IMR-90 (cell line): ENCODE measurements around the gene ASMTL. TPM values are rescaled to one million over a fixed set of nuclear protein-coding genes. Genes with fewer than 3 reads are reported as not detected.

Experiments used
- ATAC-seq: fragments of 200-7000 bp; cut with Tn5 transposase; 2 replicates; pipeline ENCODE4 v1.9.1; 2020; ENCODE audit warnings: low read depth, mild to moderate bottlenecking, moderate library complexity
- BruUV-seq: library from RNA; stranded (reverse); fragments of 400-500 nt; replicated peaks from 2 replicates; lab custom pipeline; 2021; lab: Mats Ljungman, UMichigan
- CTCF ChIA-PET: fragments of 300-600 bp; formaldehyde crosslinking; extraction: SDS; loops from one replicate; lab custom pipeline; 2021; ENCODE audit warnings: antibody characterized with exemption; lab: Yijun Ruan, JAX
- POLR2A ChIA-PET: fragments of 300-600 bp; sonication (Branson Sonifier 250); formaldehyde crosslinking; loops from one replicate; lab custom pipeline; 2022; ENCODE audit warnings: antibody characterized with exemption; ENCODE audit not compliant: unreplicated experiment; lab: Charles Lee
- DNase-seq: peaks from one replicate; pipeline ENCODE4 v3.0.0; 2013
- H2AFZ ChIP-seq: replicated peaks from 2 replicates; pipeline ENCODE3; 2013; ENCODE audit warnings: low read length, mild to moderate bottlenecking; ENCODE audit not compliant: poor library complexity
- H2AK5ac ChIP-seq: 2 replicates; pipeline ENCODE4 v1.6.1; 2013; ENCODE audit warnings: low read depth, low read length, inconsistent platforms
- H2AK9ac ChIP-seq: replicated peaks from 2 replicates; pipeline ENCODE3; 2013; ENCODE audit warnings: mild to moderate bottlenecking, low read depth, low read length, moderate library complexity; ENCODE audit not compliant: poor library complexity
- H2BK120ac ChIP-seq: 2 replicates; pipeline ENCODE4 v1.6.1; 2013; ENCODE audit warnings: low read depth, low read length, inconsistent platforms
- H2BK15ac ChIP-seq: 3 replicates; pipeline ENCODE4 v1.6.1; 2013; ENCODE audit warnings: low read depth, low read length, inconsistent platforms
- H2BK20ac ChIP-seq: 2 replicates; pipeline ENCODE4 v1.6.1; 2013; ENCODE audit warnings: low read depth, mild to moderate bottlenecking, inconsistent platforms, low read length, moderate library complexity
- H2BK5ac ChIP-seq: 2 replicates; pipeline ENCODE4 v1.6.1; 2013; ENCODE audit warnings: mild to moderate bottlenecking, low read depth, low read length, inconsistent platforms; ENCODE audit not compliant: poor library complexity, severe bottlenecking
- H3K14ac ChIP-seq: replicated peaks from 2 replicates; pipeline ENCODE4 v1.6.1; 2013; ENCODE audit warnings: low read depth, low read length, inconsistent platforms
- H3K18ac ChIP-seq: 2 replicates; pipeline ENCODE4 v1.6.1; 2013; ENCODE audit warnings: low read depth, low read length, control low read depth
- H3K23ac ChIP-seq: 2 replicates; pipeline ENCODE4 v1.6.1; 2013; ENCODE audit warnings: low read depth, low read length, inconsistent platforms
- H3K27ac ChIP-seq: 2 replicates; pipeline ENCODE4 v1.5.1; 2013; ENCODE audit warnings: mild to moderate bottlenecking, control low read depth, low read length; ENCODE audit not compliant: insufficient read depth
- H3K27me3 ChIP-seq: 2 replicates; pipeline ENCODE4 v1.6.1; 2013; ENCODE audit warnings: low read length; ENCODE audit not compliant: control insufficient read depth, insufficient read depth
- H3K36me3 ChIP-seq: 2 replicates; pipeline ENCODE4 v1.6.1; 2013; ENCODE audit warnings: low read length, mixed read lengths; ENCODE audit not compliant: control insufficient read depth, insufficient read depth
- H3K4ac ChIP-seq: 2 replicates; pipeline ENCODE4 v1.6.1; 2013; ENCODE audit warnings: low read depth, low read length, inconsistent platforms
- H3K4me1 ChIP-seq: 2 replicates; pipeline ENCODE4 v1.6.1; 2013; ENCODE audit warnings: low read length, mixed read lengths; ENCODE audit not compliant: control insufficient read depth, insufficient read depth
- H3K4me2 ChIP-seq: 2 replicates; pipeline ENCODE4 v1.6.1; 2013; ENCODE audit warnings: low read depth, mild to moderate bottlenecking, control low read depth, low read length, moderate library complexity
- H3K4me3 ChIP-seq: 2 replicates; pipeline ENCODE4 v1.5.1; 2013; ENCODE audit warnings: low read depth, mild to moderate bottlenecking, control low read depth, low read length, moderate library complexity; ENCODE audit not compliant: insufficient read depth
- H3K56ac ChIP-seq: 2 replicates; pipeline ENCODE4 v1.6.1; 2013; ENCODE audit warnings: low read length, inconsistent platforms; ENCODE audit not compliant: insufficient read depth; ENCODE audit errors: extremely low read depth
- H3K79me1 ChIP-seq, 2 experiments: 2 replicates each; pipeline ENCODE4 v1.6.1; 2013; ENCODE audit warnings: low read length in 2 of 2, inconsistent platforms in 1 of 2, low read depth in 1 of 2
- H3K9ac ChIP-seq: 2 replicates; pipeline ENCODE4 v1.6.1; 2013; ENCODE audit warnings: low read depth, low read length, control low read depth
- H3K9me1 ChIP-seq: 2 replicates; pipeline ENCODE4 v1.6.1; 2013; ENCODE audit warnings: low read length, inconsistent platforms; ENCODE audit not compliant: insufficient read depth
- H3K9me3 ChIP-seq: 2 replicates; pipeline ENCODE4 v1.6.1; 2013; ENCODE audit warnings: low read length; ENCODE audit not compliant: control insufficient read depth, insufficient read depth
- H4K20me1 ChIP-seq: 2 replicates; pipeline ENCODE4 v1.6.1; 2013; ENCODE audit warnings: low read length, inconsistent platforms; ENCODE audit not compliant: insufficient read depth
- H4K5ac ChIP-seq: 2 replicates; pipeline ENCODE4 v1.6.1; 2013; ENCODE audit warnings: mild to moderate bottlenecking, low read depth, low read length, control low read depth
- H4K8ac ChIP-seq, 2 experiments: 2 replicates each; pipeline ENCODE4 v1.6.1; 2013; ENCODE audit warnings: low read depth in 2 of 2, low read length in 2 of 2, control low read depth in 1 of 2, inconsistent platforms in 1 of 2
- H4K91ac ChIP-seq: 2 replicates; pipeline ENCODE4 v1.6.1; 2013; ENCODE audit warnings: low read depth, low read length, inconsistent platforms; ENCODE audit not compliant: insufficient read depth
- BHLHE40 ChIP-seq: fragments of 150-350 bp; IDR thresholded peaks from 2 replicates; pipeline ENCODE4 v1.6.1; 2016; ENCODE audit warnings: mild to moderate bottlenecking, low read depth, low read length
- CEBPB ChIP-seq: IDR thresholded peaks from 2 replicates; pipeline ENCODE4 v1.6.1; 2012; ENCODE audit warnings: low read depth, low read length, improper control_type of control experiment
- CHD1 ChIP-seq: IDR thresholded peaks from 2 replicates; pipeline ENCODE4 v1.6.1; 2012; ENCODE audit warnings: low read depth, low read length, improper control_type of control experiment
- CTCF ChIP-seq: conservative IDR thresholded peaks from 2 replicates; pipeline ENCODE4 v1.5.1; 2012; ENCODE audit warnings: mild to moderate bottlenecking, low read depth, low read length, improper control_type of control experiment
- ELK1 ChIP-seq: fragments of 150-350 bp; IDR thresholded peaks from 2 replicates; pipeline ENCODE4 v1.6.1; 2016; ENCODE audit warnings: low read depth, mild to moderate bottlenecking, low read length, moderate library complexity, borderline replicate concordance
- FOS ChIP-seq: fragments of 150-350 bp; IDR thresholded peaks from 2 replicates; pipeline ENCODE4 v1.6.1; 2016; ENCODE audit warnings: low read depth, low read length
- MAFK ChIP-seq: IDR thresholded peaks from 2 replicates; pipeline ENCODE4 v1.6.1; 2012; ENCODE audit warnings: low read depth, low read length, improper control_type of control experiment
- MAZ ChIP-seq: IDR thresholded peaks from 2 replicates; pipeline ENCODE4 v1.6.1; 2012; ENCODE audit warnings: low read depth, mild to moderate bottlenecking, low read length, improper control_type of control experiment, moderate library complexity, borderline replicate concordance
- MXI1 ChIP-seq: IDR thresholded peaks from 2 replicates; pipeline ENCODE4 v1.6.1; 2012; ENCODE audit warnings: low read depth, mild to moderate bottlenecking, low read length, moderate library complexity, borderline replicate concordance
- NFE2L2 ChIP-seq: fragments of 150-350 bp; IDR thresholded peaks from 2 replicates; pipeline ENCODE4 v1.6.1; 2016; ENCODE audit warnings: low read depth, mild to moderate bottlenecking, low read length
- POLR2A ChIP-seq: IDR thresholded peaks from 2 replicates; pipeline ENCODE4 v1.6.1; 2012; ENCODE audit warnings: mild to moderate bottlenecking, low read depth, low read length
- RAD21 ChIP-seq: IDR thresholded peaks from 2 replicates; pipeline ENCODE4 v1.6.1; 2012; ENCODE audit warnings: low read length, improper control_type of control experiment
- RCOR1 ChIP-seq: IDR thresholded peaks from 2 replicates; pipeline ENCODE4 v1.6.1; 2012; ENCODE audit warnings: mild to moderate bottlenecking, low read length, improper control_type of control experiment; ENCODE audit not compliant: insufficient replicate concordance
- RFX5 ChIP-seq: IDR thresholded peaks from 2 replicates; pipeline ENCODE4 v1.8.0; 2012; ENCODE audit warnings: low read depth, mild to moderate bottlenecking, low read length, moderate library complexity
- SMC3 ChIP-seq: fragments of 150-350 bp; IDR thresholded peaks from 2 replicates; pipeline ENCODE4 v1.6.1; 2016; ENCODE audit warnings: low read depth, mild to moderate bottlenecking, antibody characterized with exemption, low read length, moderate library complexity
- USF2 ChIP-seq: fragments of 150-350 bp; IDR thresholded peaks from 2 replicates; pipeline ENCODE4 v1.6.1; 2017; ENCODE audit warnings: mild to moderate bottlenecking, antibody characterized with exemption, low read length, low read depth
- WGBS, 2 experiments: methylation state at CpG; one replicate each; pipeline versions ENCODE4 v1.1.5 to v1.1.7; 2013; ENCODE audit warnings: missing lambda C conversion rate in 2 of 2; ENCODE audit not compliant: insufficient read length in 1 of 2; ENCODE audit errors: extremely low coverage in 2 of 2; 5-methylcytosine and 5-hydroxymethylcytosine counted together
- dilution Hi-C: fragments of 300-500 bp; cut with HindIII; formaldehyde crosslinking; loops from one replicate; pipeline ENCODE4 v1.14.3; 2018; ENCODE audit warnings: low sequenced_read_pairs; ENCODE audit not compliant: unreplicated experiment
- in situ Hi-C: fragments of 300-500 bp; cut with MboI; formaldehyde crosslinking; loops from 3 replicates; pipeline ENCODE4 v1.14.3; 2019; ENCODE audit warnings: low sequenced_read_pairs, inconsistent platforms, mixed read lengths
- intact Hi-C: fragments of 100-400 bp; cut with micrococcal nuclease; formaldehyde crosslinking; loops from 2 replicates; pipeline ENCODE4 v1.10.0; 2022
- polyA plus RNA-seq, 3 experiments: library from polyadenylated mRNA; depleted of rRNA; stranded (reverse); fragments of >200 nt; gene quantifications; 2 replicates each; pipeline ENCODE4 v1.2.3, GENCODE V29; 2012; ENCODE audit warnings: low replicate concordance in 1 of 3
- total RNA-seq: library from RNA; depleted of rRNA; stranded (reverse); fragments of >200 nt; gene quantifications from 2 replicates; pipeline ENCODE4 v1.2.3, GENCODE V29; 2012

The ASMTL gene
- total and polyA plus RNA-seq, 2 of the 4 experiments (the other 2 are of a cell fraction): 13.4 to 33.4 TPM

GRCh38 chrX:1378306-1378759 is 74.4 kb downstream of the ASMTL start:
- no peak overlapping the region for H4K91ac ChIP-seq
- no peak for ATAC-seq
- 91% methylated on average over 8 of the region's 24 CpGs; no CpG with 5 or more reads in 1 of the 2 experiments for WGBS, 2 experiments
- no peak overlapping the region for H3K18ac ChIP-seq
- peak overlapping the region; percentile 43 for H2AFZ ChIP-seq
- TF ChIP-seq CTCF: no peak
- no peak for TF ChIP-seq RFX5
- TF ChIP-seq RCOR1: no peak
- TF ChIP-seq SMC3: no peak
- TF ChIP-seq POLR2A: no peak
- no peak for TF ChIP-seq MAZ
- no peak for TF ChIP-seq USF2
- TF ChIP-seq CEBPB: no peak
- TF ChIP-seq MXI1: no peak
- no peak for TF ChIP-seq RAD21
- no peak for TF ChIP-seq ELK1
- TF ChIP-seq MAFK: no peak
- no peak for TF ChIP-seq CHD1
- TF ChIP-seq BHLHE40: no peak
- no peak for TF ChIP-seq FOS
- TF ChIP-seq NFE2L2: no peak
- H3K27me3 ChIP-seq: no peaks in the 10 kb centered on the region
- H3K56ac ChIP-seq: no peak overlapping the region
- dilution Hi-C loops: no loop called here
- H3K27ac ChIP-seq: no peak overlapping the region
- POLR2A ChIA-PET: no interaction called here
- H3K4me3 ChIP-seq: no peak overlapping the region
- CTCF ChIA-PET: no interaction called here
- no peaks in the 10 kb centered on the region for H3K9me1 ChIP-seq
- no TSS peak for BruUV-seq
- H3K23ac ChIP-seq: no peak overlapping the region
- no peak overlapping the region for H3K4me2 ChIP-seq
- no peak overlapping the region for H2BK20ac ChIP-seq
- no peak overlapping the region for H2BK15ac ChIP-seq
- H2AK9ac ChIP-seq: no peak overlapping the region
- H3K9ac ChIP-seq: no peak overlapping the region
- H3K4ac ChIP-seq: no peak overlapping the region
- H4K20me1 ChIP-seq: peaks cover 5% of the 10 kb centered on the region; the same call in 1 of the 2 replicates
- peaks cover 1% of the 10 kb centered on the region; the same call in 1 of the 2 replicates for H3K4me1 ChIP-seq
- H3K36me3 ChIP-seq: 0 out of 2 replicates have a peak, but pooled peaks cover under 1% of the 10 kb centered on the region
- no peak overlapping the region for H2BK120ac ChIP-seq
- H4K8ac ChIP-seq: no peak overlapping the region
- intact Hi-C loops: no loop called here
- H2AK5ac ChIP-seq: no peak overlapping the region
- no peak overlapping the region for H3K14ac ChIP-seq
- H2BK5ac ChIP-seq: no peak overlapping the region
- no peaks in the 10 kb centered on the region for H3K9me3 ChIP-seq
- in situ Hi-C loops: no loop called here
- no peak overlapping the region for H4K5ac ChIP-seq
- DNase-seq: no peak
- no peaks in the 10 kb centered on the region for H3K79me1 ChIP-seq
